Ovary (tissue), 3 donors: ENCODE results near the gene SPECC1.

Source experiments
- CTCF ChIP-seq, 3 donors: fragments of 450-650 bp in 2 of 3; fragments of 200-600 bp in 1 of 3; IDR thresholded peaks; one replicate each; pipeline versions ENCODE4 v1.5.1 to v1.8.0; 2016 to 2022; ENCODE audit warnings: antibody characterized with exemption in 3 of 3, mild to moderate bottlenecking in 1 of 3
- EP300 ChIP-seq: sonication (generic); formaldehyde crosslinking; IDR thresholded peaks from one replicate; pipeline ENCODE4 v1.6.1; 2017; ENCODE audit warnings: antibody characterized with exemption
- donor health status: DM: no; HTN: no; CAD: no.

- TF ChIP-seq EP300 (no peak), CTCF (IDR thresholded peaks at IDR 0.05) (no peak)
These were observed 267.3 kb downstream of the SPECC1 start for GRCh38 chr17:20276421-20276820.
